Measurements from ENCODE around the gene HCN4.

Gene HCN4

DNA sequence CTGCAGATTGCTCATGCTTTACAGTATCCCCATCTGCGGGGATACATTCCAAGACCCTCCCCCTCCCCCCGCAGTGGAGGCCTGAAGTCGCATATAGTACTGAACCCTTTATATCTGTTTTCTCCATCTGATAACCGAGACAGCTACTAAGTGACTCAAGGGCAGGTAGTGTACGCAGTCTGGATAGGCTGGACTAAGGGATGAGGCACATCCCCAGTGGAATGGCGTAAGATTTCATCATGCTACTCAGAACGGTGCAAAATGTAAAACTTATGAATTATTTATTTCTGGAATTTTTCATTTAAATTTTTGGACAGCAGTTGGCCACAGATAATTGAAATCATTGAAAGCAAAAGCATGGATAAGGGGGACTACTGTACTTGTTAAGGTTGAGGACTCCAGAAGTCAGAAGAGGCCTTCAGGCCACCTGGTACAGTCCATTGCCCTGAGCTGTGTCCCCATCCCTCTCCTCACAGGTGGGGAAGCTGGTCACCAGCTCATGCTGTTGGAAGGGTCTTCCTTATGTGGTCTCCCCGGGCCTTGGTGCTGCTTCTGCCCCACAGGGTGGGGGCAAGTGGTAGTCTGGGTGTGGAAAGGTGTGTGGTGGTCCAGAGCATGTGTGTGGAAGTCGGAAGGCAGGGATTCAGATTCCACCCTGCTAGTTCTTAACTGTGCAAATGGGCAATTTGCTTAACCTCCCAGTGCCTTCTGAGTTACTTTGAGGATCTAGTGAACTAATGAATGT, 72.0 kb downstream of the HCN4 start:
- CTCF ChIA-PET, result interaction anchor here (1.2 to 1.4 kb wide), 3 partner anchors 9 to 12 kb away, joined by 4 to 5 read pairs (median 4); no protein-coding TSS in a partner anchor

DNA sequence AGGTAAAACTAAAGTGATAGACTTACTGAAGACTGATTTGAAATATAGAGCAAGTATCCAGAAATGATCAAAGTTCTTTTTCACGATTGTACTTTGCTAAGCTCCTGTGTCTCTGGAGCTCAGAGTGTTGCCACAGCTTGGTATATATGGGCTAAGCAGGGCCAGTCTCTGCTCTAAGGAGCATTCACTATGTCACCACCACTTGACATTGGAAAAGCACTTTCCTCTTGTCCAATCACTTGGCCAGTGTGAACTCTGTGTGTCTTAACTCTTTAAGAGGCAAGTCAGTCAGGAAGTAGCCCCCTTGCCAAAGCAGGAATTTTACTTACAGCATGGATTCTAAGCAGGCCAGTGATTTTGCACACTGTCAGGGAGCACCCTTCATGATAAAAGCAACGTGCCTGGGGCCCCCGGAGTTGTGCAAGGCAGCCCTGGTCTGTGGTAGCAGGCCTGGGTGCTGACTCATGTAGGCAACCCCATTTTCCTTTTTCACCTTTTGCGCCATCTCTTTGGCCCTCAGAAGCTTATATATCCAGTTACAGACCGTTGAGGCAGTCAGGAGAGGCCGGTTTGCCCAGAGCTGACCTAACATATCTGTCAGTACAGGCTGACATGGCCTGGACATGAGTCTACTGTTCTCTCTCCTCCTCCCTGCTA, 73.0 kb downstream of the HCN4 start:
- POLR2A ChIA-PET, result no interaction called here
- TF ChIP-seq, protein P1, sequence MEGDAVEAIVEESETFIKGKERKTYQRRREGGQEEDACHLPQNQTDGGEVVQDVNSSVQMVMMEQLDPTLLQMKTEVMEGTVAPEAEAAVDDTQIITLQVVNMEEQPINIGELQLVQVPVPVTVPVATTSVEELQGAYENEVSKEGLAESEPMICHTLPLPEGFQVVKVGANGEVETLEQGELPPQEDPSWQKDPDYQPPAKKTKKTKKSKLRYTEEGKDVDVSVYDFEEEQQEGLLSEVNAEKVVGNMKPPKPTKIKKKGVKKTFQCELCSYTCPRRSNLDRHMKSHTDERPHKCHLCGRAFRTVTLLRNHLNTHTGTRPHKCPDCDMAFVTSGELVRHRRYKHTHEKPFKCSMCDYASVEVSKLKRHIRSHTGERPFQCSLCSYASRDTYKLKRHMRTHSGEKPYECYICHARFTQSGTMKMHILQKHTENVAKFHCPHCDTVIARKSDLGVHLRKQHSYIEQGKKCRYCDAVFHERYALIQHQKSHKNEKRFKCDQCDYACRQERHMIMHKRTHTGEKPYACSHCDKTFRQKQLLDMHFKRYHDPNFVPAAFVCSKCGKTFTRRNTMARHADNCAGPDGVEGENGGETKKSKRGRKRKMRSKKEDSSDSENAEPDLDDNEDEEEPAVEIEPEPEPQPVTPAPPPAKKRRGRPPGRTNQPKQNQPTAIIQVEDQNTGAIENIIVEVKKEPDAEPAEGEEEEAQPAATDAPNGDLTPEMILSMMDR (IDR thresholded peaks at IDR 0.05; ENCODE audit: insufficient read depth, low read length, missing control alignments), result no peak
- CTCF ChIA-PET, result no interaction called here

More for the DNA sequence above, 72.0 kb downstream of the HCN4 start:
- TF ChIP-seq, protein P1 (IDR thresholded peaks at IDR 0.05; ENCODE audit: insufficient read depth, low read length, missing control alignments), result no peak
- POLR2A ChIA-PET, result no interaction called here
- DNase-seq (ENCODE audit: low read depth, low spot score), result no peak
- no peak overlapping the region for H3K4me3 ChIP-seq (ENCODE audit: low read depth, low read length)

DNA sequence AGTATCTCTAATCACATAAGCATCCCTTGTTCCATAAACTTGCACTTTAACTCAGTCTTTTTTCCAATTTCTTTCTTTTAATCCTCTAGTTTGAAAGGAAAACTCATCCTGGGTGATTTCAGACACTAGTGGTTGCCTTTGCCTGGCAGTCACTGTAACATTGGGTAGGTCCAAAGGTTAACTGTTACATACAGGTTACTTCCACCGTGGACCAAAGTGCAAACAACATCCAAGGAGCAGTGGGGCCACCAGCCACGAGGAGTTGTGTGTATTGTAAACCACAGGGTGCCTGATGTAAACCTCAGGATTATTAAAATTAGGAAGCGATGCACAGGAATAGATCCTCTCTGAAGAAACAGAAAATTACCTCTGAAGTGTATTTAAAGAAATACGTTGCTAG, 75.0 kb downstream of the HCN4 start:
- TF ChIP-seq, protein P1 (IDR thresholded peaks at IDR 0.05; ENCODE audit: insufficient read depth, low read length, missing control alignments), result no peak
- ChIA-PET POLR2A (no interaction called here), CTCF (interaction anchor here (1.1 kb wide), 1 partner anchor 12 kb away, joined by 4 read pairs; no protein-coding TSS in a partner anchor)
- no peak overlapping the region for H3K4me3 ChIP-seq (ENCODE audit: low read depth, low read length)
- DNase-seq (ENCODE audit: low read depth, low spot score), result no peak

More for the DNA sequence above, 73.0 kb downstream of the HCN4 start:
- DNase-seq (ENCODE audit: low read depth, low spot score), result no peak
- H3K4me3 ChIP-seq (ENCODE audit: low read depth, low read length), result no peak overlapping the region

GRCh38 chr15:73291441-73291840, 77.3 kb downstream of the HCN4 start:
- TF ChIP-seq, protein P1 (IDR thresholded peaks at IDR 0.05; ENCODE audit: insufficient read depth, low read length, missing control alignments), result no peak
- DNase-seq (ENCODE audit: low read depth, low spot score), result no peak
- H3K4me3 ChIP-seq (ENCODE audit: low read depth, low read length), result no peak overlapping the region
- ChIA-PET POLR2A (no interaction called here), CTCF (interaction anchor here (11.7 kb wide), 1 partner anchor 16 kb away, joined by 91 read pairs; no protein-coding TSS in a partner anchor)

DNA sequence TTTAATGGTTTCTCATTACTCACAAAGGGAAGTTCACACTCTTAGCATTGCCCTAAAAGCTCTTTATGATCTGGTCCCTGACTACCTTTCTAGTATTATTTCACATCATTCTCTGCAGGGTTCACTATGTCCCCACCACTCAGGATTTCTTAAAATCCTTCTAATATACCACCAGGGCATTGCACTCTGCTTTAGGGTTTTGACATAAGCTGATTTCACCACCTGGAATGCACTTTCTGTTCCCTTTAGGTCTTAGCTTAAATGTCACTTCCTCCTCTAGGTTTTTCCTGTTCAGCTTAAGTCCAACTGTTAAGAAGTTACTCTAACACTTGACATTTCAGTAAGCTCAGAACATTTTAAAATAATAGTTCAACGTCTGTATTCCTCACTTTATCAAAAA, 81.7 kb downstream of the HCN4 start:
- CTCF ChIA-PET, result interaction anchor here (0.7 to 11.7 kb wide), 8 partner anchors 11 to 677 kb away, joined by 3 to 91 read pairs (median 4); no protein-coding TSS in a partner anchor

More for the DNA sequence above, 81.7 kb downstream of the HCN4 start:
- TF ChIP-seq, protein P1 (IDR thresholded peaks at IDR 0.05; ENCODE audit: insufficient read depth, low read length, missing control alignments), result no peak
- DNase-seq (ENCODE audit: low read depth, low spot score), result no peak
- POLR2A ChIA-PET, result no interaction called here
- H3K4me3 ChIP-seq (ENCODE audit: low read depth, low read length), result no peak overlapping the region

Measured in AG04449 (cell line).